HG03097 (cell line): ENCODE measurements around the gene AOPEP.
"Not testable (repeated sequence)": the region's sequence is repeated elsewhere in the genome, so short reads cannot be mapped to it uniquely, and the experiment has no call there.

Experiments
- ATAC-seq: cut with Tn5 transposase; IDR thresholded peaks from one replicate; pipeline ENCODE4 v1.9.1; 2021; ENCODE audit not compliant: unreplicated experiment, low FRiP score

Gene AOPEP

DNA sequence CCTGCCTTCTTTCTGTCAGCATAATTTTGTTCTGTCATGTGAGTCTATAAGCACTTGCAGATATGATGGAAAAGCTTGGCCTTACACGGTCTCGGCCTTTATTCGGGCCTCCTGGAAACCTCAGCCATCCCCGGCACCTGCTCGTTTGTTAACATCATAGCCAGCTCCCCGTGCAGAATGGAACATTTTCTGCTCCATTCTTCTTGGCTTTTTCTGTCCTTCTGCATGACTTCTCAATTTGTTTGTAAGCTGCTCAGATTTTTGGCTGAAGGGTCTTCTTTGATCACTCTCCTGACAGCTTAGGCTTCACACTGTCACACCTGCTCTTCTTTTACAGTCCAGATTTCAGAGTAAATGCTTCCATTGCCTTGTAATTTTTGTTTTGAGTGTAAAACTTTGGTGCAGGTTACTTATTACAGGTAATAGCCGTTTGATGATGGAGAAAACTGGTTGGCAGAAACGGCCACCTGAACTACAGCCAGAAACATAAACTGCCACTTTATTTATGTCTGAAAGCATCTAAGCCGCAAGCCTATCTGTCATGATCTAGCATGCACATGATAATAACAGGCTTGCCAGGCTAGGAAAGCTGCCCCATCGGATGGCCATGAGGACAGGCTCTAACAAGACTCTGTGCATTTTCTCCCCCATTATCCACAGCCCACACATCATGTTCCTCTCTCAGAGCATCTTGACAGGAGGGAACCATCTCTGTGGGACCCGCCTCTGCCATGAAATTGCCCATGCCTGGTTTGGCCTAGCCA lies 197.0 kb downstream of the AOPEP start:
- no peak for ATAC-seq

DNA sequence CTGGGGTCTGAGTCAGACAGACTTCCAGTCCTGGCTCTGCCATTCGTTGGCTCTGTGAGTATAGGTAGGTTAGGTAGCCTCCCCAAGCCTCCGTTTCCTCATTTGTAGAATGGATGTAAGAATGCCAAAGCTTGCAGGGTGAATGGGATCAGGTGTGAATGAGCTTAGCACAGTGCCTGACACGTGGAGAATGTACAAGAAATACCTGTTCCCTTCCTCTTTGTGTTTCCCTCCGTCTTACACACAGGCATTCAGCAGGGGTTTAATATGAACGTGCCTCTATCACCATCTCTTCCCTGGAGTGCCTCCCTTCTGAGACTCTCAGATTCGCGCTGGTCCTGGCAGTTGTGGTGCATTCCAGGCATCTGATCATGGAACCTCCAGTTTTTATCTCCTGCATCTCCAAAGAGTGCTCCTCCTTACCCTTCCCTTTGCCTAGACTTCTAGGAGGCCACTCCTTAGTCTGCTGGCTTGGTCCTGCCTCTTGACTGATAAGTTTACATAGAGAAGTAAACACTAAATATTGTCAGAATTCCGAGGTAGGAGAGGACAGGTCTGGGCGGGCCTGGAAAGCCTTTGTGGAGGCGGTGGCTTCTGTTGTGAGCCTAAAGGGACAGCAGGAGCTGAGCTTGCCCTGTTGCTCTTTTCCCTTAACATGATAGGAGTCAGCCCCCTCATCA lies 199.4 kb downstream of the AOPEP start:
- no peak for ATAC-seq

DNA sequence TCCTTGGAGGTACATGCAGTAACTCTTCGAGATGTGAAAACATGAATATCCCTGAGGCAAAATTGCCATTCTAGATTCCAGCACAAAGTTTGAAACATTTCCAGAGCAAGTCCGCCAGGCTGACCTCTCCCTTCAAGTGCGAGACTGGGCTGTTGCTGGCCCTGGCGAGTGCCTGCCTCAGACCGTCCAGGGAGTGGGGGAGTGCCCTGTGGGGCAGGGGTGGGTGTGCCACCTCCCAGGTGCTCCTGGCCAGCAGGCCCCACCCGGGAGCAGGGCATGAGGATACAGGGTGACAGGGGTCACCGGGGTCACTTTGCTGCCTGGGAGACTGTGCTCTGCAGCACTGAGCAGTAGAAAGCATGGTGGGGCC lies 199.9 kb downstream of the AOPEP start:
- ATAC-seq = no peak

DNA sequence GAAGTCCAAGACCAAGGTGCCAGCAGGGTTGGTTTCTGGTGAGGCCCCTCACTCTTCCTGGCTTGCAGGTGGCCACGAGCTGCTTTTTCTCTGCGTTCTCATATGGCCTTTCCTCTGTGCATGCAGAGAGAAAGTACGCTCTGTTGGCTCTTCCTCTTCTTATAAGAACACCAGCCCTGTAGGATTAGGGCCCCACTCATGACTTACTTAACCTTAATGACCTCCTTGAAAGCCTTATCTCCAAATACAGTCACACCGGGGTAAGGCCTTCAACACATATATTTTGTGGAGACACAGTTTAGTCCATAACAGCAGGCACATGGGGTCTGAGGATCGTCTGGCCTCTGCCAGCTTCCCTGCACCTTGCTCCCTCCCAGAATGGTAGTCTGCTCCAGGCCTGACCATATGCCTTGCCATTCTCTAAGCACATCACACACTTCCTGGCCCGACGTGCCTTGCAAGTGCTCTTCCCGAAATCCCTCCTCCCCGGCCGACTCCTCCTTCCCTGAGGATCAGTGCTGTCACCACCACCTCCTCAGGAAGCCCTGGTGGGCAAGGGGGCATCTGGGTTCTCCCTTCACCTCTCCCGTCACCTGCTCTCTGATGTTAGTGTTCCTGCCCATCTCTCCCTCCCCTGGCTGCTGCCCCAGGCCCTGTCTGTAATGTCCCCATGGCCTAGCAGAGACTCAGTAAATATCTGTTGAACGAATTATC lies 200.7 kb downstream of the AOPEP start:
- ATAC-seq = no peak

DNA sequence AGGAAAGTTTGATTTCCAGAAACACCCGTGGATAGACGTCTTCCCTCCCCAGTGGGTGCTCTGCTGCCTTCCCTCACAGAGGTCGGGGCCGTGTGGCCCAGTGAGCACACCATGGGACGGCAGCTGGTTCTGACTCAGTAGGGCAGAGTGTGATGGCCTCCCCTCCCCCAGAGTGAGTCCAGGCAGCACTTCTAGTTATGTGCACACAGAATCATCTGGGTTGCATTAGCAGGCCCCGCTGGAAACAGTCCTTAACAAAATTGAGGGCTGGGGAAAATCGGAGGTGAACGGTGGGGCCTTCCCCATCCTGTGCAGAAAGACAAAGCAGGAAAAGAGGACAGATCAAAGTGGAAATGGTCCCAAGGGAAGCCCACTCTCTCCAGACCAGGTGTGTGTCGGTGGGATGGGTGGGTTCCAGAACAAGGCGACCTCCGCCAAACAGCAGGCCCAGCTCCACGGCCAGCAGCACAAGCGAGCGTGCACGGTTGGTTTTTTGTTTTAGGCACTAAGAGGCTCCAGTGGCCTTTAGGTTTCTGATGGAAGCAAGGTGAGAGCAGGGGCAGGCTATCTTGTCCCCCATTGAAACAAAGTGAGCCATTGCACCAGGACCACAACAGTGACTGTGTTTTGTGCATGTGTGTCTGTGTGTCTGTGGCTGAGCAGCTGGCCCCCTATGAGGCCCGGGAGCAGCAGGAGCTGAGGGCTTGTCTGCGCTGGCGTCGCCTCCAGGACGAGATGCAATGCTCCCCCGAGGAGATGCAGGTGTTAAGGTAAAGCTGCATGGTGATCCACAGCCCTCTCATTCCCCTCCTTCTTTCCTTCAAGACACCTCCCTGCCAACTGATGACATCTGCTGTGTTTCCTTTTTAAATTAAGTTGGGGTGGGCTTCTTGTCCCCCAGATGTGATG lies 201.5 kb downstream of the AOPEP start:
- no peak for ATAC-seq

DNA sequence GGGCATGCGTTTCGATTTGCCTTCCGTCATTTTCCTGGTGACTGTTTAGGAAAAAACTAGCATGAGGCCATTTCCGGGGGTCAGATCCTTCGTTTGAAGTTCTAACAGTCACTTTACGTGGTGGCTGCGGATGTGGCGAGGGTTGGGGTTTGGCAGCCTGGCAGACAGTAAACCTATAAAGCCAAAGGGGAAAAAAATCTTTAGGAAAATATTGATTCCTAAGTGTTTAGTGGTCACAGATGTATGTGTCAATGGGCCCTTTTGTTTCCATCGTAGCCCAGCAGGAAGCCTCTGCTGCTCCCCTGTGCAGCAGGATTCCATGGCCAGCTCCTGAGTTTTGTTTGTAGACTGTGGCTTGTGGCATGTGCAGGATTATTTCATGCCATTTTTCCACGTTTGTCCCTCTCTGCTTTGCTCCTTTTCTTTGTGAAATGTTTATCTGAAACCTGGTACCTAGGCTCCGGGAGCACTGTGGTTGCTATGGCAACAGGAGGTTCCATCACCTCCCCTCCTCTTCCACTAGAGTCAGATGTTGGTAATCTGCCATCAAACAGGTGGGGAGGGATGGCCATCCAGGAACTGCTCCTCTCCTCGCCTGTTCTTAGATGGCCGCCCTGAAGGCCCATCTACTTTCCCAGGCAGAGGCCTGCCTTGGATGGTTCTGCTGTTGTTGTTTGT lies 202.3 kb downstream of the AOPEP start:
- ATAC-seq = no peak

DNA sequence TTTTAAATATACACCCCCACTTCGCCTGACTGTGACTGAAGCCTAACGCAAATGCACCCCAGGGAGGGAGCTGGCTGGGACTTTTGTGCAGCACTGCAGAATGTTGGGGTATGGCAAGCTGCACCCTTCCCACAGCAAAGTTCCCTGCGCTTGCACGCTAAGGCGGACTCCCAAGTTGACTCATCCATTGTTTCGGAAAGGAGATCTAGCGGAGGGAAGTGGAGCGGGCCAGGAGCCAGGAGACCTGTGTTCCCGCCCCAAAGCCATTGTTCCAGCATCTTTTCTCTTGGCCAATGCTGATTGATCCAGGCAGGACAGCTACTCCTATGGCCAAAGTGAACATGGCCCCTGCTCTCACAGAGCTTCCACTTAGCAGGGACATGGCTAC lies 202.9 kb downstream of the AOPEP start:
- ATAC-seq = no peak

DNA sequence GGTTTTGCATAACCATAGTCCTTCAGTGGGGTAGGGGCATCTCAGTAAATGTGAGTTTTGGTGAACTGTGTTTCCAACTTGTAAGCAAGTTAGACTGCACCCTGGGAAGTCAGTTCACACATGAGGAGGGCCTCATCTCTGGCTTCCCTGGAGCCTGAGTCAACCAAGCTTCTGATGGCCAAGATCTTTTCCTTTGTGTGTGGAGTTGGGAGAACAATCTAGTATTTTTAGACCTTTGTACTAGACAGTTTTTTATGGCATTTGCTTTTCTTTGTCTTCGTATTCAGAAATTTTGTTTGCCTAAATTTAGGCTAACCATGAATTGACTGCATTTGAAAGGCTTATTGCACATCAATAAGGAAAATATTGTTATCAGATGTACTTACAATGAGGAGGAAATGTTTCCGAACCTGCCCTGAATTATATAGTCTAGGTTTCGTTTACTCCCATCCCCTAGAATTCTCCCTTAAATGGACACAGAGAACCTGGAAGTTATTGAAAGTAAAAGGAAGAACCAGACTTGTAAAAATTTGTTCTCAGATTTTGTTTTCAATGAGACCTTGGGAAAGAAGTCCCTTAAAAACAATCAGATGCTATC lies 204.6 kb downstream of the AOPEP start:
- ATAC-seq = no peak

DNA sequence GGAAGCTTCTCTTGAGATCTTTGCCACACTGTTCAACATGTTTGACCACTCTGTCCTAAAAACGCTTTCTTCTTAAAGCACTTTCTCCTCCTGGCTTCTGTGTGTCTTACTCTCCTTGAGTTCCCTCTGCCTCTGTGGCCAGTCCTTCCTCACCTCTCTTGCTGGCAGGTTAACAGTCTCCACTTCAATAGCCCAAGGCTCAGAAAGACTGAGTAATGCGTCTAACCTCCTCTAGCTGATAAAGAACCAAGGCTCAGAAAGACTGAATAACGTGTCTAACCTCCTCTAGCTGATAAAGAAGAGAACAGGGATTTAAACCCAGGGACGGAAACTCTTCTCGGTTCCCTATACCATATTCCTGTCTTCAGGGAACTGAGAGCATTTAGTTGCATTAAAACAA lies 205.2 kb downstream of the AOPEP start:
- ATAC-seq = no peak

DNA sequence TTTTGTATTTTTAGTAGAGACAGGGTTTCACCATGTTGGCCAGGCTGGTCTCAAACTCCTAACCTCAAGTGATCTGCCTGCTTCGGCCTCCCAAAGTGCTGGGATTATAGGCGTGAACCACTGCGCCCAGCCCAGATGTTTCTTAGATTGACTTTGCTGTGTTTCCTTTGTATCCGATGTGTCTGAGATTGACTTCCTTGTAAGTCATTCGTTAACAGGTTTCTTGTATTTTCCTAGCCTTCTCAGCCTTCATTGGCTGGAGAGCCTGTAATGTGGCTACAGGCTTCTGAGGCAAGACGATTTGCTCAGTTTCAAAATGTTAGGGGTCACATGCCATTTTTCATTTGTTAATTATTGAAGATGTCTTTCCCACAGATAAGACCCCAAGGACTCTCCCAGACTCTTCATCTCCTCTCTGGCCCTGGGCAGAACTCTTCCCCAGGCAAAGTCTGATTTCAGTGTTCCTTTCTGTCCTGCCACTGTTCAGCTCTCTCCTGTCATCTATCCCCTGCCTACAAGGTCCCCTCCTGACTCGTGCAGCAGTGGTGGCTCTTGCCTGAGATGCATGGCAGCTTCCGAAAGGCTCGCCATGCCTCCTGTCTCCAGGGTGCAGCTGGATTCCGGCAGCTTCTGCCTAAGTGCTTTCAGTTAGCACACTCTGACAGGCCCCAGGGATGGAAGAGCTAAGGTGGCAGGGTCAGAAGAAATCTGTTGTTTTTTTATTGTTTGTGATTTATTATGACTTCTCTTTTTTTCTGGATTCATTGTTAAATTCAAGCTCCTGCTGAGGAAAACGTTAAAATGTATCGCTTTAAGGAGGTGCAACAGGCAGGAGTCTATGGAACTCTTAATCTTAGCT lies 206.4 kb downstream of the AOPEP start:
- ATAC-seq = no peak

DNA sequence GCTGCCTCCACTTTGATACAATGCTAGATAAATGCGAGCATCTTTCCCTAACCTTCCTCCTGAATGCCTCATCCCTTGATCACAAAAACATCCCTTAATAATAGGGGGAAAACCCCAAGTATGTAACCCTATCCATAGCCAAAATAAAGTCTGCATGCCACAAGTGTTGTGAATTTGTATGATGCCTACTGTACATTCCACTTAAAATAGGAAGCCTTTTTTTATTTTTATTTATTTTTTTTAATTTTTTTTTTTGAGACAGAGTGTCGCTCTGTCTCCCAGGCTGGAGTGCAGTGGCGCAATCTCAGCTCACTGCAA lies 207.0 kb downstream of the AOPEP start:
- no peak for ATAC-seq

DNA sequence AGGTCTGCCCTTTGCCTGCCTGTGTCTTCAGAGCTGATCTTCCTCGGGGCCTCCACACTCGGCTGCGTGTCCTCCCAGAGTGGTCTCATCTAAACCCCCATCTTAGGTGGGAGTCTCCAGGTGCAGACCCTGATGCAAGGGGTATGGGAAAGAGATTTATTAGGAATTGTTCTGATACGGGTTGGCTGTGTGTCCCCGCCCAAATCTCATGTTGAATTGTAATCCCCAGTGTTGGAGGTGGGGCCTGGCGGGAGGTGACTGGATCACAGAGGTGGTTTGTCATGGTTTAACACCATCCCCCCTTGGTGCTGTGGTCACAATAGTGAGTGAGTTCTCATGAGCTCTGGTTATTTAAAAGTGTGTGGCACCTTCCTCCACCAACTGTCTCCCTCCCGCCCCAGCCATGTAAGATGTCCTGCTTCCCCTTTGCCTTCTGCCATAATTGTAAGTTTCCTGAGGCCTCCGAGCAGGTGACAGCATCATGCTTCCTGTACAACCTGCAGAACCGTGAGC lies 208.4 kb downstream of the AOPEP start:
- no peak for ATAC-seq

DNA sequence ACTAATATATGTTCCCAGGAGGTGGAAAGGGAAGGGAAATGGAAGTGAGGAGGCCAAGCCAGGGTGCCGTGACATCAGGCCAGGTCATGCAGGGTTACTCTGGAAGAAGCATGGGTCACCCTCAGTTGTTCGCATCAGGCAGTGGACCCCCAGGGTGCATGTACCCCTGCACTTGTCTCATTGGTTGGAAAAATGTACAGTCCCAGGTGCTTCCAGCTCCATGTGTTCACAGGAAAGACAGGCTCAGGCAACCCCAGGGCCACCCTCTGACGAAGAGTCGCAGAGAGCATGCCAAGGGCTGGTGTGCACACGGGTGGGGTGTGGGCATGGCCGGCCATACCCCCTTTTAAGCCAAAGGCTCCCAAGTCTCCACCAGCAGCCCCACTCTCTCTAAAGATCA lies 208.9 kb downstream of the AOPEP start:
- ATAC-seq = no peak

DNA sequence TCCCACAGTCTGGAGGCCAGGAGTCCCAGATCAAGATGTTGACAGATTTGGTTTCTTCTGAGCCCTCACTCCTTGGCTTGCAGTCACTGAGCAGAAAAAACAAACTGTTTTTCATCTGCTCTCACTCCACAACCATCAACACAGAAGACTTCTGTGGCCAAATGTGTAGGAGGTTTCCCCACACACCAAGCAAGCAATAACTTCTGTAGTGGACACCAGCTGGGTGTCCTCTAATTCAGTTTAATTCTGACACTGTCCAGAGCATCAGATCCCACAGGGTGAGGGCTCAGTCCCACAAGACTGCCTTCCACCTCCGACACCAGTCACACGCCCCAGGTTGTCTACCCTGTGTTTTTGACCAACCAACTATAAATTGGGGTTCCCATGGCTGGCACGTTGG lies 209.9 kb downstream of the AOPEP start:
- ATAC-seq = no peak

DNA sequence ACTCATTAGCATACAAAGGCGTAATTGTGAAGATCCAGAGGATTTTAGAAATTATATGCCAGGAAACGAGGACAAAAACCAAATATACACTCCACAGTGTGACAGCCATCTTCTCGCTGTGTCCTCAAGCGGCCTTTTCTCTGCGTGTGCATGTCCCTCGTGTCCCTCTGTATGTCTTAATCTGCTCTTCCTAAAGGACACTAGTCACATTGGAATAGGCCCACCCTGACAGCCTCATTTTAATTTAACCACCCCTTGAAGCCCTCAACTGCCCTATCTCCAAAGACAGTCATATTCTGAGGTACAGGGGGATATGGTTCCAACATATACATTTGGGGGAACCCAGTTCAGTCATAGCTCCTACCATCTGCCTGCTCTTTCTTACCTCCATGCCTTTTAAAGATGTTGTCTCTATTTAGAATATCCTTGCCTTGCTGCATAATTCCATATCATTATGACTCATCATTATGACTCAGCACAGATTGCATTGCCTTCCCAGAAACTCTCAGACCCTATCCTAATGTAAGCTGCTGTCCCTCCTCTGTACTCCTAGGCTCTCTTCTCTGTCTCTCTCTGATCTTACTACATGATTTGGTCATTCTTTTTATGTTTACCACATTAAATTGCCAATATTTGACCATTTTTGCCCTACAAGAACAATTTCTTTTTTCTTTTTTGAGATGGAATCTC lies 210.9 kb downstream of the AOPEP start:
- ATAC-seq = no peak

DNA sequence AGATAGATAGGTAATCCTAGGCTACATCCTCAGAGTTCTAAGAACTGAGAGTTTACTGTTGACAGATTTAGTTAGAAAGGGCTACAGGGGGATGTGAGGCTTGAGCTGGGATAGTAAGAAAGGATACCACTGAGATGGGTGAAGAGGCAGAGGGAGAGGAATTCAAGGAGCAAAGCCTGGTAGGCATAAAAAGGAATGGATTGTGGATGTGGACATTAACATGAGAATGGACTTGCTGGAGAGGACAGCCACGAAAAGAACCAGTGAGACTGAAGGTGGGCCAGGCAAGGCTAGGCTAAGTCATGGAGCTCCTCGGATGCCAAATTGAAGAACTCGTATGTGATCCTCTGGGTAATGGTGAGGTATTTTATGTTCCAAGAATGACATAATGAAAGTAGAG lies 211.9 kb downstream of the AOPEP start:
- no peak for ATAC-seq

DNA sequence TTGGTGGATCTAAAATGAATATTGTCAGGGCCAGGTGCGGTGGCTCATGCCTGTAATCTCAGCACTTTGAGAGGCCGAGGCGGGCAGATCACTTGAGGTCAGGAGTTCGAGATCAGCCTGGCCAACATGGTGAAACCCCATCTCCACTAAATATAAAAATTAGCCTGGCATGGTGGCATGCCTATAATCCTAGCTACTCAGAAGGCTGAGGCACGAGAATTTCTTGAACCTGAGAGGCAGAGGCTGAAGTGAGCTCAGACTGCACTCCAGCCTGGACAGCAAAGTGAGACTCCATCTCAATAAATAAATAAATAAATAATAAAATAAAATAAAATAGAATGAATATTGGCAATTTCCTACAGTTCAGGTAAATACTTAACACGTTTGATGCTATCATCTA lies 213.8 kb downstream of the AOPEP start:
- ATAC-seq = not testable (repeated sequence)

DNA sequence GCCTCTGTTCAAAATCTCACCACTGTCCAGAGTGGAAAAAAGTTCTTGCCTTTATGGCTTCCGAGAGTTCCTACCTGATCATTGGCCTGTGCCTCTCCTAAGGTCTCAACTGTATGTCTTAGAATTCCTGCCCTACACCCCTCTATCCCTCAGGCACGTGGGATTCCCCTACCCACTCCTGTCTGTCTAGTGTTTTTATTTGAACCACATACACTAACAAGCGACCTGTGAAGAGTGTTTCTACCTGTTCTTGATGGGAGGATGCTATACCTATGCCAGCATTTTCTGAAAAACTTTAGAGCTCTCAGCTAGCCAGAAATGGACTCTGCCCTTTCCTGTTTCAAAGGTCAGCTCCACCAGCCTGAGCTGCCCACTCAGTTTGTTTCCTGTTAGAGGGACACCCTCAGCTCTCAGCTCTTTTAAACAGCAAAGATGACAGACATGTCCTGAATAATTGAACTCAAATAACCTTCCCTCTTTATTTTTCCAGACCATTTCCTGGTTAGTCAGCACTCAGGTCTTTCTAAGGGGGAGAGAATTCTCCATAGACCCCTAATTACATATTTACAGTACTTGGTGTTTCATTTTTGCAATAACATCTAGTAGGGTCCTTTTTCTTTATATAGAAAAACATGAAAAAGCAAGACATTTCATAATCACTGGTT lies 214.8 kb downstream of the AOPEP start:
- no peak for ATAC-seq
